ENCODE results near the gene GLI2.

DNA sequence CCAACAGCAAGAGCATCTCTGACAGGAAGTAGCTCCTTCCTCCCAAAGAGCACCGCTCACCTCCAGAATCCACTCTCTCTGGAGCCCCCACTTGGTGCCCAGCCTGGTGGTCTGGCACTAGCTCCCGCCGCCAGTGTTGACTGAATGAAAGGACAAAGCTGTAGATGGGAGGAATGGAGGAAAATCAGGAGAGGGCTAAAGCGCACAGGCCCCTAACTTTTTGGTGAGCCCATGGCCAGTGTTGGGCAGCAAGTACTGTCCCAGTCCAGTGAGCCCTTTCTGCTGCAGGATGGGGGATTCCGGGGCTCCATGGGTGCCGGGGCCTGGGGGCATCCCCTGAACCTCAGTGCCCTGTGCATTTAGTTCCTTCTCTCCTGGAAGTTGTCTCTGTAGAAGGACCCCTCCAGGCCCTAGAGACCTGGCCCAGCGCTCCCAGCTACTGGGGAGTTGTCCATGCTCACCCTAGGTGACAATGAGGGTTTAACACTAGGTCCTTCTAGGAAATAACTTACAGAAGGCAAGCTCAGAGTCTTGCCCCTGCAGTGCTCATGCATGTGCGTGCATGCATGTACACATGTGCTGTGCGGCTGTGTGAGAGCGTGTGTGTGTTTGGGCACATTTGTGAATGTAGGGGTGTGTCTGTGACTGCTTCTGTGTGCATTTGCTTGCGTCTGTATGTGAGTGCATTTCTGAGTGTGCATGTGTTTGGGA is 33.6 kb downstream of the GLI2 start:
- TF ChIP-seq POLR2A (IDR thresholded peaks at IDR 0.05): no peak
- TF ChIP-seq, protein P1, sequence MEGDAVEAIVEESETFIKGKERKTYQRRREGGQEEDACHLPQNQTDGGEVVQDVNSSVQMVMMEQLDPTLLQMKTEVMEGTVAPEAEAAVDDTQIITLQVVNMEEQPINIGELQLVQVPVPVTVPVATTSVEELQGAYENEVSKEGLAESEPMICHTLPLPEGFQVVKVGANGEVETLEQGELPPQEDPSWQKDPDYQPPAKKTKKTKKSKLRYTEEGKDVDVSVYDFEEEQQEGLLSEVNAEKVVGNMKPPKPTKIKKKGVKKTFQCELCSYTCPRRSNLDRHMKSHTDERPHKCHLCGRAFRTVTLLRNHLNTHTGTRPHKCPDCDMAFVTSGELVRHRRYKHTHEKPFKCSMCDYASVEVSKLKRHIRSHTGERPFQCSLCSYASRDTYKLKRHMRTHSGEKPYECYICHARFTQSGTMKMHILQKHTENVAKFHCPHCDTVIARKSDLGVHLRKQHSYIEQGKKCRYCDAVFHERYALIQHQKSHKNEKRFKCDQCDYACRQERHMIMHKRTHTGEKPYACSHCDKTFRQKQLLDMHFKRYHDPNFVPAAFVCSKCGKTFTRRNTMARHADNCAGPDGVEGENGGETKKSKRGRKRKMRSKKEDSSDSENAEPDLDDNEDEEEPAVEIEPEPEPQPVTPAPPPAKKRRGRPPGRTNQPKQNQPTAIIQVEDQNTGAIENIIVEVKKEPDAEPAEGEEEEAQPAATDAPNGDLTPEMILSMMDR (IDR thresholded peaks at IDR 0.05): no peak
- no peak for TF ChIP-seq EP300 (IDR thresholded peaks at IDR 0.05)

Measured in ovary (tissue), 3 donors.